ENCODE data around the gene AGAP2. TPM values are rescaled to one million over a fixed set of nuclear protein-coding genes. Genes with fewer than 3 reads are reported as not detected.

The AGAP2 gene
- total and polyA plus RNA-seq, 2 of the 8 experiments (the other 6 are each of a cell fraction or from before 2014, with no cell fraction given) = 1.5 TPM

GRCh38 chr12:57746025-57746424 lies 7.5 kb upstream of the AGAP2 start:
- H2BK120ac ChIP-seq (replicated peaks; ENCODE audit: low read depth, low read length) = no peak overlapping the region
- H3K79me1 ChIP-seq (ENCODE audit: low read depth, low read length) = peaks cover 14% of the 10 kb centered on the region
- peaks cover 0 to 10% (median 6%) of the 10 kb centered on the region in 4 experiments; a peak in 5 of 7 replicates for H3K27me3 ChIP-seq (replicated peaks in 1 of 4; ENCODE audit: control insufficient read depth in 3 of 4, extremely low read depth in 1 of 4, insufficient read depth in 3 of 4, low read length in 3 of 4)
- no peak overlapping the region for H3K4ac ChIP-seq (replicated peaks; ENCODE audit: insufficient read length, low read depth, low read length)
- peak overlapping the region; percentile 91 to 97; a peak in 3 of 4 replicates for H3K4me2 ChIP-seq (ENCODE audit: insufficient read depth in 1 of 2, low read depth in 2 of 2, low read length in 2 of 2)
- no peak overlapping the region for H2BK15ac ChIP-seq (ENCODE audit: low read length)
- H3K36me3 ChIP-seq (ENCODE audit: control insufficient read depth in 2 of 4, insufficient read depth in 4 of 4, low read length in 3 of 4) = peaks cover 21 to 49% (median 36%) of the 10 kb centered on the region in 4 experiments
- no peak overlapping the region for H4K5ac ChIP-seq (ENCODE audit: insufficient read length, low read depth, low read length)
- H3K27ac ChIP-seq (ENCODE audit: low read depth, low read length) = no peak overlapping the region
- no peaks in the 10 kb centered on the region for H3K9me3 ChIP-seq (ENCODE audit: insufficient read depth in 2 of 2, low read depth in 1 of 2, low read length in 1 of 2)
- H3K9ac ChIP-seq (replicated peaks in 1 of 4; ENCODE audit: extremely low read depth in 1 of 4, low read depth in 3 of 4, low read length in 3 of 4) = no peak overlapping the region
- CTCF ChIA-PET (ENCODE audit: partially characterized antibody) = interaction anchor here (1.0 to 1.9 kb wide), 3 partner anchors 9 to 37 kb away, joined by 4 to 7 read pairs (median 5); partner anchors contain the start of gene TSFM
- no peak overlapping the region for H4K8ac ChIP-seq (ENCODE audit: extremely low read depth, insufficient read depth, low read length)
- no peak overlapping the region for H2BK12ac ChIP-seq (ENCODE audit: low read depth, low read length)
- peaks cover 6% of the 10 kb centered on the region for H3K23me2 ChIP-seq (ENCODE audit: low read depth, low read length)
- H2AK5ac ChIP-seq (ENCODE audit: low read depth, low read length) = no peak overlapping the region
- no peak overlapping the region for H3K56ac ChIP-seq (replicated peaks; ENCODE audit: insufficient read length, low read depth, low read length)
- H3K4me1 ChIP-seq (replicated peaks in 1 of 4; ENCODE audit: control insufficient read depth in 3 of 4, insufficient read depth in 4 of 4, low read length in 3 of 4) = peaks cover 0 to 6% (median 4%) of the 10 kb centered on the region in 4 experiments; a peak in 4 of 7 replicates
- FAIRE-seq (no peak), DNase-seq (ENCODE audit: low read depth in 1 of 2, low spot score in 2 of 2) (no peak)
- no peak overlapping the region for H2BK20ac ChIP-seq (ENCODE audit: low read length)
- H3K23ac ChIP-seq (ENCODE audit: insufficient read length) = no peak overlapping the region
- H2AFZ ChIP-seq (ENCODE audit: low read length) = no peak overlapping the region
- POLR2A ChIA-PET (ENCODE audit: partially characterized antibody) = interaction anchor here (0.7 to 4.4 kb wide), 10 partner anchors 10 to 134 kb away, joined by 3 to 35 read pairs (median 8); partner anchors contain the start of genes ARHGEF25, CYP27B1 and MARCHF9
- no peak overlapping the region for H3K18ac ChIP-seq (ENCODE audit: extremely low read depth, low read length)
- WGBS, 2 experiments (ENCODE audit: extremely low coverage in 1 of 2, insufficient coverage in 1 of 2, insufficient read length in 1 of 2, insufficient replicate concordance in 2 of 2, low coverage in 1 of 2, low lambda C conversion rate in 2 of 2, missing lambda C conversion rate in 1 of 2) = 91% methylated on average over 3 of the region's 3 CpGs; no CpG with 5 or more reads in 1 of the 2 experiments
- H4K91ac ChIP-seq (replicated peaks; ENCODE audit: insufficient read length, low read length) = no peak overlapping the region
- H3K4me3 ChIP-seq (ENCODE audit: extremely low read depth in 1 of 4, insufficient read depth in 2 of 4, low read depth in 3 of 4, low read length in 4 of 4) = peak overlapping the region in 3 of 4 experiments; percentile 74 to 85 (median 75); a peak in 5 of 8 replicates
- peaks cover 0 to 2% of the 10 kb centered on the region in 2 experiments for H4K20me1 ChIP-seq (replicated peaks in 1 of 2; ENCODE audit: control insufficient read depth in 1 of 2, insufficient read depth in 2 of 2, low read length in 2 of 2)
- no peak overlapping the region for H3K14ac ChIP-seq (ENCODE audit: insufficient read length)
- peaks cover 6 to 10% of the 10 kb centered on the region in 2 experiments for H3K79me2 ChIP-seq (ENCODE audit: control insufficient read depth in 1 of 2, insufficient read depth in 2 of 2, low read length in 2 of 2)
- H2BK5ac ChIP-seq (ENCODE audit: low read depth, low read length) = no peak overlapping the region
- TF ChIP-seq ATF3 (IDR thresholded peaks at IDR 0.05; ENCODE audit: insufficient read depth, low read depth, low read length) (no peak), ATF2 (IDR thresholded peaks at IDR 0.05; ENCODE audit: low read length) (no peak), YY1 (IDR thresholded peaks at IDR 0.05; ENCODE audit: low read depth, low read length) (no peak), RXRA (IDR thresholded peaks at IDR 0.05; ENCODE audit: insufficient read depth, low read depth, low read length) (no peak), TAF7 (optimal IDR thresholded peaks at IDR 0.05; ENCODE audit: borderline replicate concordance, low read depth, low read length) (no peak), TCF12 (IDR thresholded peaks at IDR 0.05; ENCODE audit: low read depth, low read length) (no peak), USF2 (IDR thresholded peaks at IDR 0.05; ENCODE audit: low read length) (no peak), GABPA (IDR thresholded peaks at IDR 0.05; ENCODE audit: borderline replicate concordance, insufficient read depth, low read length) (no peak), BRCA1 (IDR thresholded peaks at IDR 0.05; ENCODE audit: low read depth, low read length) (no peak)
